ENCODE measurements around the gene THTPA. TPM values are rescaled to one million over a fixed set of nuclear protein-coding genes. Genes with fewer than 3 reads are reported as not detected.

The THTPA gene
- total and polyA plus RNA-seq, 2 of the 13 experiments (the other 11 are each of a cell fraction or from before 2014, with no cell fraction given), result 7.4 to 8.7 TPM

DNA sequence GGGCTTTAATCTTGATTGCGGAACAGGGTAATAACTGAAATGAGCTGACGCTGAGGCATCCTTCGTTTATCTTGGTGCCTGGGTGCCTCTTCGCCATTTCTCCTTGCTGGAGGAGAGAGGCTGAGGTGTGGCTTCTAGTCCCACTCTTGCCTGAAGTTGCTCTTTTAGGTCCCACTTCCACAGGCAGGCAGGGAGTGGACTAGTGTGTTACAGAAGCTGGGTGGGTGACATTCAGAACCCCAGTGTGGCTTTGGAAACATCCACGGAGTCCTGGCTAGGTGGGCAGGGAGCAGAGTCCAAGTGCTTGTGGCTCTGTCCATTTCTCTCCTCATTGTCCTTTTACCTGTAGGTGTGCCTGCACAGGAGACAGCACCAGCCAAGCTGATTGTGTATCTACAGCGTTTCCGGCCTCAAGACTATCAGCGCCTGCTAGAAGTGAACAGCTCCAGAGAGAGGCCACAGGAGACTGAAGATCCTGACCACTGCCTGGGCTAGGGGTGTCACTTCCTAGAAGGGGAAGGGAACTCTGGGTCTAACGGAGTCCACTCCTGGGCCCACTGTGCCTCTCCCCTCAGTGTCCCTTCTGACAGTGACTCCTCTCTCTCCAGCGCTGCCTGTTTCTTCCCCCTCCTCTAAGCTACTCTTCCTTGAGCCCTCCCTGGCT lies 2.4 kb downstream of the THTPA start (continued):
- TF ChIP-seq, protein P1, sequence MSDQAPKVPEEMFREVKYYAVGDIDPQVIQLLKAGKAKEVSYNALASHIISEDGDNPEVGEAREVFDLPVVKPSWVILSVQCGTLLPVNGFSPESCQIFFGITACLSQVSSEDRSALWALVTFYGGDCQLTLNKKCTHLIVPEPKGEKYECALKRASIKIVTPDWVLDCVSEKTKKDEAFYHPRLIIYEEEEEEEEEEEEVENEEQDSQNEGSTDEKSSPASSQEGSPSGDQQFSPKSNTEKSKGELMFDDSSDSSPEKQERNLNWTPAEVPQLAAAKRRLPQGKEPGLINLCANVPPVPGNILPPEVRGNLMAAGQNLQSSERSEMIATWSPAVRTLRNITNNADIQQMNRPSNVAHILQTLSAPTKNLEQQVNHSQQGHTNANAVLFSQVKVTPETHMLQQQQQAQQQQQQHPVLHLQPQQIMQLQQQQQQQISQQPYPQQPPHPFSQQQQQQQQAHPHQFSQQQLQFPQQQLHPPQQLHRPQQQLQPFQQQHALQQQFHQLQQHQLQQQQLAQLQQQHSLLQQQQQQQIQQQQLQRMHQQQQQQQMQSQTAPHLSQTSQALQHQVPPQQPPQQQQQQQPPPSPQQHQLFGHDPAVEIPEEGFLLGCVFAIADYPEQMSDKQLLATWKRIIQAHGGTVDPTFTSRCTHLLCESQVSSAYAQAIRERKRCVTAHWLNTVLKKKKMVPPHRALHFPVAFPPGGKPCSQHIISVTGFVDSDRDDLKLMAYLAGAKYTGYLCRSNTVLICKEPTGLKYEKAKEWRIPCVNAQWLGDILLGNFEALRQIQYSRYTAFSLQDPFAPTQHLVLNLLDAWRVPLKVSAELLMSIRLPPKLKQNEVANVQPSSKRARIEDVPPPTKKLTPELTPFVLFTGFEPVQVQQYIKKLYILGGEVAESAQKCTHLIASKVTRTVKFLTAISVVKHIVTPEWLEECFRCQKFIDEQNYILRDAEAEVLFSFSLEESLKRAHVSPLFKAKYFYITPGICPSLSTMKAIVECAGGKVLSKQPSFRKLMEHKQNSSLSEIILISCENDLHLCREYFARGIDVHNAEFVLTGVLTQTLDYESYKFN (CRISPR knock-in tag; conservative IDR thresholded peaks at IDR 0.05), result no peak
- TF ChIP-seq ZNF619 (CRISPR knock-in tag; IDR thresholded peaks at IDR 0.05) (no peak), RFX3 (CRISPR knock-in tag; IDR thresholded peaks at IDR 0.05) (no peak), HNRNPLL (IDR thresholded peaks at IDR 0.05; ENCODE audit: low read depth, low read length, poor library complexity, severe bottlenecking) (no peak), EED (CRISPR knock-in tag; IDR thresholded peaks at IDR 0.05) (no peak), ZNF143 (CRISPR knock-in tag; IDR thresholded peaks at IDR 0.05) (peak; percentile 26; the same call in 1 of the 2 replicates), PAF1 (CRISPR knock-in tag; IDR thresholded peaks at IDR 0.05) (0 out of 2 replicates have a peak, but pooled peaks have one; percentile 23), NFKB2 (CRISPR knock-in tag; IDR thresholded peaks at IDR 0.05; ENCODE audit: borderline replicate concordance) (no peak; the same call in 1 of the 2 replicates), ZNF431 (CRISPR knock-in tag; IDR thresholded peaks at IDR 0.05; ENCODE audit: borderline replicate concordance, low read depth) (no peak)
- TF ChIP-seq, protein P2, sequence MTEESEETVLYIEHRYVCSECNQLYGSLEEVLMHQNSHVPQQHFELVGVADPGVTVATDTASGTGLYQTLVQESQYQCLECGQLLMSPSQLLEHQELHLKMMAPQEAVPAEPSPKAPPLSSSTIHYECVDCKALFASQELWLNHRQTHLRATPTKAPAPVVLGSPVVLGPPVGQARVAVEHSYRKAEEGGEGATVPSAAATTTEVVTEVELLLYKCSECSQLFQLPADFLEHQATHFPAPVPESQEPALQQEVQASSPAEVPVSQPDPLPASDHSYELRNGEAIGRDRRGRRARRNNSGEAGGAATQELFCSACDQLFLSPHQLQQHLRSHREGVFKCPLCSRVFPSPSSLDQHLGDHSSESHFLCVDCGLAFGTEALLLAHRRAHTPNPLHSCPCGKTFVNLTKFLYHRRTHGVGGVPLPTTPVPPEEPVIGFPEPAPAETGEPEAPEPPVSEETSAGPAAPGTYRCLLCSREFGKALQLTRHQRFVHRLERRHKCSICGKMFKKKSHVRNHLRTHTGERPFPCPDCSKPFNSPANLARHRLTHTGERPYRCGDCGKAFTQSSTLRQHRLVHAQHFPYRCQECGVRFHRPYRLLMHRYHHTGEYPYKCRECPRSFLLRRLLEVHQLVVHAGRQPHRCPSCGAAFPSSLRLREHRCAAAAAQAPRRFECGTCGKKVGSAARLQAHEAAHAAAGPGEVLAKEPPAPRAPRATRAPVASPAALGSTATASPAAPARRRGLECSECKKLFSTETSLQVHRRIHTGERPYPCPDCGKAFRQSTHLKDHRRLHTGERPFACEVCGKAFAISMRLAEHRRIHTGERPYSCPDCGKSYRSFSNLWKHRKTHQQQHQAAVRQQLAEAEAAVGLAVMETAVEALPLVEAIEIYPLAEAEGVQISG (CRISPR knock-in tag; IDR thresholded peaks at IDR 0.05), result no peak
- TF ChIP-seq, protein P3, sequence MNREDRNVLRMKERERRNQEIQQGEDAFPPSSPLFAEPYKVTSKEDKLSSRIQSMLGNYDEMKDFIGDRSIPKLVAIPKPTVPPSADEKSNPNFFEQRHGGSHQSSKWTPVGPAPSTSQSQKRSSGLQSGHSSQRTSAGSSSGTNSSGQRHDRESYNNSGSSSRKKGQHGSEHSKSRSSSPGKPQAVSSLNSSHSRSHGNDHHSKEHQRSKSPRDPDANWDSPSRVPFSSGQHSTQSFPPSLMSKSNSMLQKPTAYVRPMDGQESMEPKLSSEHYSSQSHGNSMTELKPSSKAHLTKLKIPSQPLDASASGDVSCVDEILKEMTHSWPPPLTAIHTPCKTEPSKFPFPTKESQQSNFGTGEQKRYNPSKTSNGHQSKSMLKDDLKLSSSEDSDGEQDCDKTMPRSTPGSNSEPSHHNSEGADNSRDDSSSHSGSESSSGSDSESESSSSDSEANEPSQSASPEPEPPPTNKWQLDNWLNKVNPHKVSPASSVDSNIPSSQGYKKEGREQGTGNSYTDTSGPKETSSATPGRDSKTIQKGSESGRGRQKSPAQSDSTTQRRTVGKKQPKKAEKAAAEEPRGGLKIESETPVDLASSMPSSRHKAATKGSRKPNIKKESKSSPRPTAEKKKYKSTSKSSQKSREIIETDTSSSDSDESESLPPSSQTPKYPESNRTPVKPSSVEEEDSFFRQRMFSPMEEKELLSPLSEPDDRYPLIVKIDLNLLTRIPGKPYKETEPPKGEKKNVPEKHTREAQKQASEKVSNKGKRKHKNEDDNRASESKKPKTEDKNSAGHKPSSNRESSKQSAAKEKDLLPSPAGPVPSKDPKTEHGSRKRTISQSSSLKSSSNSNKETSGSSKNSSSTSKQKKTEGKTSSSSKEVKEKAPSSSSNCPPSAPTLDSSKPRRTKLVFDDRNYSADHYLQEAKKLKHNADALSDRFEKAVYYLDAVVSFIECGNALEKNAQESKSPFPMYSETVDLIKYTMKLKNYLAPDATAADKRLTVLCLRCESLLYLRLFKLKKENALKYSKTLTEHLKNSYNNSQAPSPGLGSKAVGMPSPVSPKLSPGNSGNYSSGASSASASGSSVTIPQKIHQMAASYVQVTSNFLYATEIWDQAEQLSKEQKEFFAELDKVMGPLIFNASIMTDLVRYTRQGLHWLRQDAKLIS (CRISPR knock-in tag; IDR thresholded peaks at IDR 0.05), result no peak
- TF ChIP-seq, protein P4, sequence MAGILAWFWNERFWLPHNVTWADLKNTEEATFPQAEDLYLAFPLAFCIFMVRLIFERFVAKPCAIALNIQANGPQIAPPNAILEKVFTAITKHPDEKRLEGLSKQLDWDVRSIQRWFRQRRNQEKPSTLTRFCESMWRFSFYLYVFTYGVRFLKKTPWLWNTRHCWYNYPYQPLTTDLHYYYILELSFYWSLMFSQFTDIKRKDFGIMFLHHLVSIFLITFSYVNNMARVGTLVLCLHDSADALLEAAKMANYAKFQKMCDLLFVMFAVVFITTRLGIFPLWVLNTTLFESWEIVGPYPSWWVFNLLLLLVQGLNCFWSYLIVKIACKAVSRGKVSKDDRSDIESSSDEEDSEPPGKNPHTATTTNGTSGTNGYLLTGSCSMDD (CRISPR knock-in tag; IDR thresholded peaks at IDR 0.05), result no peak
- TF ChIP-seq, protein P5, sequence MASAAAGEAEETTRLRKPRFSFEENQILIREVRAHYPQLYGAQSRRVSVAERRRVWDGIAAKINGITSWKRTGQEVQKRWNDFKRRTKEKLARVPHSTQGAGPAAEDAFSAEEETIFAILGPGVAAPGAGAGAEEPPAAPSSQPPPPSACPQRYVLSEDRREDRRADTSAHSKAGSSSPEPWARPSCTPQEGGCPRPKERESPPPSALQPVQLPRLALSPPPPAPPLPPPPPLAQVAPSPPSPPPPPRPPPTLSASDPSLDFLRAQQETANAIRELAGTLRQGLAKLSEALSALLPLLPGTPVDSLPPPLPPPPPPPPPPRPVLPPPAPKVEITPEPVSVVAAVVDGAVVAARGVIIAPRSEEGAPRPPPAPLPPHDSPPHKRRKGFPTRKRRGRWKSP (CRISPR knock-in tag; IDR thresholded peaks at IDR 0.05), result no peak
- TF ChIP-seq, protein P6, sequence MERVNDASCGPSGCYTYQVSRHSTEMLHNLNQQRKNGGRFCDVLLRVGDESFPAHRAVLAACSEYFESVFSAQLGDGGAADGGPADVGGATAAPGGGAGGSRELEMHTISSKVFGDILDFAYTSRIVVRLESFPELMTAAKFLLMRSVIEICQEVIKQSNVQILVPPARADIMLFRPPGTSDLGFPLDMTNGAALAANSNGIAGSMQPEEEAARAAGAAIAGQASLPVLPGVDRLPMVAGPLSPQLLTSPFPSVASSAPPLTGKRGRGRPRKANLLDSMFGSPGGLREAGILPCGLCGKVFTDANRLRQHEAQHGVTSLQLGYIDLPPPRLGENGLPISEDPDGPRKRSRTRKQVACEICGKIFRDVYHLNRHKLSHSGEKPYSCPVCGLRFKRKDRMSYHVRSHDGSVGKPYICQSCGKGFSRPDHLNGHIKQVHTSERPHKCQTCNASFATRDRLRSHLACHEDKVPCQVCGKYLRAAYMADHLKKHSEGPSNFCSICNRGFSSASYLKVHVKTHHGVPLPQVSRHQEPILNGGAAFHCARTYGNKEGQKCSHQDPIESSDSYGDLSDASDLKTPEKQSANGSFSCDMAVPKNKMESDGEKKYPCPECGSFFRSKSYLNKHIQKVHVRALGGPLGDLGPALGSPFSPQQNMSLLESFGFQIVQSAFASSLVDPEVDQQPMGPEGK (CRISPR knock-in tag; IDR thresholded peaks at IDR 0.05), result no peak

Measured in HepG2 (cell line).